HFFc6 (cell line): ENCODE results near the gene ZNF384. TPM values are rescaled to one million over a fixed set of nuclear protein-coding genes. Genes with fewer than 3 reads are reported as not detected.

Experiments used
- DNase-seq: peaks from one replicate; pipeline ENCODE4 v3.0.0-alpha.2; 2018
- H3K27ac Mint-ChIP-seq: 2 replicates; pipeline ENCODE4 v1.8.0; 2020; ENCODE audit warnings: mild to moderate bottlenecking, mixed read lengths
- H3K27me3 Mint-ChIP-seq: 2 replicates; pipeline ENCODE4 v1.8.0; 2021; ENCODE audit warnings: mild to moderate bottlenecking, moderate library complexity, mixed read lengths; ENCODE audit not compliant: insufficient read depth
- H3K36me3 Mint-ChIP-seq: 2 replicates; pipeline ENCODE4 v1.8.0; 2021; ENCODE audit warnings: low read depth, mixed read lengths
- H3K4me1 Mint-ChIP-seq: 2 replicates; pipeline ENCODE4 v1.8.0; 2020; ENCODE audit warnings: low read depth, mixed read lengths
- H3K4me3 Mint-ChIP-seq: 2 replicates; pipeline ENCODE4 v1.8.0; 2020; ENCODE audit warnings: mild to moderate bottlenecking, moderate library complexity, mixed read lengths
- H3K9me3 Mint-ChIP-seq: 2 replicates; pipeline ENCODE4 v1.8.0; 2020; ENCODE audit warnings: mild to moderate bottlenecking, mixed read lengths
- total RNA-seq, 6 experiments: library from RNA; stranded (reverse); fragmentation: NEBNext Ultra II Directional; extraction: Animal tissue kit (Norgen Biotek cat#: 25700); gene quantifications; 2 replicates in 1 of 6; 3 replicates in 5 of 6; pipeline ENCODE4 v1.2.3, GENCODE V29; 2021
- TF ChIP-seq, protein P1 (sequence below): fragments of 200-600 bp; sonication (generic); IDR thresholded peaks from 2 replicates; pipeline ENCODE4 v1.5.0; 2021; ENCODE audit warnings: antibody characterized with exemption, mild to moderate bottlenecking

Gene ZNF384
- total RNA-seq, 6 experiments from 2014 or later: 32.8 to 43.9 (median 41.1) TPM

DNA sequence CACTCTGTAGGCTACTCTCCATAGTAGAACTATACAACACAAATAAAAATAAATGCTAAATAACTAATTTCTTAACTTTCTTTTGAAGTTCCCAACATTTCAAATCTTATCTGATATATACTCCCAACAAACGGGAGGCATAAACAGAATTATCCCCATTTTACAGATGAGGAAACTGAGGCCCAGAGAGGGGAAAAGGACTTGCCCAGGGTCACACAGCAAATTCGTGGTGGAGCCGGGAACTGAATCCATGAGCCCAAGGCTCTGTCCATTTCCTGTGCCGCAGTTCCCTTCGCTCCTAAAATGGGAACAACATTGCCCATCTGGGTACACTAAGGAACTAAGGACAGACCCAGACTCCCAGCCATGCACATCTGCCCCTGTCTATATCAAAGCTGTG lies 12.2 kb downstream of the ZNF384 start:
- no peak for DNase-seq
- H3K4me1 Mint-ChIP-seq: no peaks in the 10 kb centered on the region; the same call in 1 of the 2 replicates
- no peaks in the 10 kb centered on the region for H3K9me3 Mint-ChIP-seq
- H3K27ac Mint-ChIP-seq: no peak overlapping the region
- no peak overlapping the region for H3K4me3 Mint-ChIP-seq
- TF ChIP-seq, protein P1, sequence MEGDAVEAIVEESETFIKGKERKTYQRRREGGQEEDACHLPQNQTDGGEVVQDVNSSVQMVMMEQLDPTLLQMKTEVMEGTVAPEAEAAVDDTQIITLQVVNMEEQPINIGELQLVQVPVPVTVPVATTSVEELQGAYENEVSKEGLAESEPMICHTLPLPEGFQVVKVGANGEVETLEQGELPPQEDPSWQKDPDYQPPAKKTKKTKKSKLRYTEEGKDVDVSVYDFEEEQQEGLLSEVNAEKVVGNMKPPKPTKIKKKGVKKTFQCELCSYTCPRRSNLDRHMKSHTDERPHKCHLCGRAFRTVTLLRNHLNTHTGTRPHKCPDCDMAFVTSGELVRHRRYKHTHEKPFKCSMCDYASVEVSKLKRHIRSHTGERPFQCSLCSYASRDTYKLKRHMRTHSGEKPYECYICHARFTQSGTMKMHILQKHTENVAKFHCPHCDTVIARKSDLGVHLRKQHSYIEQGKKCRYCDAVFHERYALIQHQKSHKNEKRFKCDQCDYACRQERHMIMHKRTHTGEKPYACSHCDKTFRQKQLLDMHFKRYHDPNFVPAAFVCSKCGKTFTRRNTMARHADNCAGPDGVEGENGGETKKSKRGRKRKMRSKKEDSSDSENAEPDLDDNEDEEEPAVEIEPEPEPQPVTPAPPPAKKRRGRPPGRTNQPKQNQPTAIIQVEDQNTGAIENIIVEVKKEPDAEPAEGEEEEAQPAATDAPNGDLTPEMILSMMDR: no peak
- H3K27me3 Mint-ChIP-seq: no peaks in the 10 kb centered on the region
- peaks cover 23% of the 10 kb centered on the region for H3K36me3 Mint-ChIP-seq

DNA sequence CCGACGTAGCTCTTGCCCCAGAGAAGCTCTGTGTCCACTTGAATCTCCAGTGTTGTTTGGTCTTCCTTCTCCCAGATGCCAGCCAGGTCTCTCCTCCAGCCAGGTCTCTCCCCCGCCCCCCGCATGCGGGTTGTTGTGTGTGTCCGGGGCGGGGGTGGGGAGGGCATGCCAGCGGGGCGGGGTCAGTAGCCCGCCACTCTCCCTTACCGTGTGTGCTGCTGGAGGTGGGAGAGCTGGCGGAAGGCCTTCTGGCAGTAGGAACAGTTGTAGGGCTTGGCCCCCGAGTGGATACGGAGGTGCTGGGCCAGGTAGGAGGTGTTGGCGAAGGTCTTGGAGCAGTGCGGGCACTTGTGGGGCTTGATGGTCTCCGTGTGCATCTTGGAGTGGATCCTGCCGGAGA lies 17.0 kb downstream of the ZNF384 start:
- H3K4me1 Mint-ChIP-seq: no peaks in the 10 kb centered on the region; the same call in 1 of the 2 replicates
- no peak overlapping the region for H3K4me3 Mint-ChIP-seq
- no peaks in the 10 kb centered on the region for H3K9me3 Mint-ChIP-seq
- TF ChIP-seq, protein P1: no peak
- H3K27me3 Mint-ChIP-seq: no peaks in the 10 kb centered on the region
- H3K36me3 Mint-ChIP-seq: peaks cover 36% of the 10 kb centered on the region
- DNase-seq: no peak
- no peak overlapping the region for H3K27ac Mint-ChIP-seq

DNA sequence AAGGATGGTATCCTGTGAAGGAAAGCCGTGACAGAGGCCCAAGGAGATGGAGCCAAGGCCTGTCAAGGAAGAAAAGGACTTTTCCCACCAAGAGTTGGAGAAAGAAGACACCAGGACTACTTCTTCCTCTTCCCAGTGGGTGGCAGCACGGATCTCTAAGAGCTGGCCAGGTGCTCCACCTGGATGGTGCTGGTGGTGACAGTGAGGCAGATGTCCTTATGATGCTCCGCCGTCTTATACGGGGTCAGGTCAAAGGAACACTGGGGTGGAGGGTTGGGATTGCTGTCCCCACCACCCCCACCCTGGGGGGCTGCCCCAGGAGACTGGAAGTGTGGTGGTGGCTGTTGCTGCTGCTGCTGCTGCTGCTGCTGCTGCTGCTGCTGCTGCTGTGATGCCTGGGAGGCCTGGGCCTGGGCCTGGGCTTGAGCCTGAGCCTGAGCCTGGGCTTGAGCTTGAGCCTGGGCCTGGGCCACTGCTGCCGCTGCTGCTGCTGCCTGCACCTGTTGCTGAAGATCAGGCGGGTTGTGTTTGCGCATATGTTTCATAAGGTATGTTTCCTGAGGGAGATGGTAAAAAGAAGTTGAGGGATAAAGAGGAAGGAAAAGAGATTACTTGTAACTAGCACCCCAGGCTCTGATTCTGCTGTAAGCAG lies 21.5 kb downstream of the ZNF384 start:
- Mint-ChIP-seq H3K9me3 (no peaks in the 10 kb centered on the region), H3K27ac (no peak overlapping the region), H3K4me3 (no peak overlapping the region), H3K36me3 (peaks cover 31% of the 10 kb centered on the region), H3K27me3 (peaks cover 1% of the 10 kb centered on the region; the same call in 1 of the 2 replicates), H3K4me1 (peaks cover 7% of the 10 kb centered on the region)
- DNase-seq: no peak
- TF ChIP-seq, protein P1: no peak; the same call in 1 of the 2 replicates

DNA sequence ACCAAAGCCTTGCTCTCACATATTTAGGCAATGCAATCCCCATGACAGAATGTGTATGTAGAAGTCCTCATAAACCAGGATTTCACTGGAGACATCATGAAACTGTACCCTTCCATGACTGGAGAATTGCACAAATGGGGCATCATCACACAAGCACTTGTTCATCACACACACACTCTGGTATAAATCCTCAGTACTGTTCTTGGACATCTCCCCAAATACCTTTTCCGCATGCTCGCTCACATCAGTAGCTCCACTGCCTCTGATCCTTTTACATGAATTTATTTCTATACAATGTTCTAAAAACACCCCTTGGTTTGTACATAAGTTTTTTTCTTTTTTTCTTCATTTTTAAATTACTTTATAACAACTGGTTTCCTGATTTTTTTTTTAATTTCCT lies 23.0 kb downstream of the ZNF384 start:
- peaks cover 28% of the 10 kb centered on the region for H3K36me3 Mint-ChIP-seq
- peaks cover 1% of the 10 kb centered on the region; the same call in 1 of the 2 replicates for H3K27me3 Mint-ChIP-seq
- DNase-seq: no peak
- H3K4me1 Mint-ChIP-seq: peaks cover 18% of the 10 kb centered on the region
- 0 out of 2 replicates have a peak overlapping the region, but pooled peaks have one; percentile 3 for H3K27ac Mint-ChIP-seq
- TF ChIP-seq, protein P1: no peak
- H3K9me3 Mint-ChIP-seq: no peaks in the 10 kb centered on the region
- no peak overlapping the region for H3K4me3 Mint-ChIP-seq

DNA sequence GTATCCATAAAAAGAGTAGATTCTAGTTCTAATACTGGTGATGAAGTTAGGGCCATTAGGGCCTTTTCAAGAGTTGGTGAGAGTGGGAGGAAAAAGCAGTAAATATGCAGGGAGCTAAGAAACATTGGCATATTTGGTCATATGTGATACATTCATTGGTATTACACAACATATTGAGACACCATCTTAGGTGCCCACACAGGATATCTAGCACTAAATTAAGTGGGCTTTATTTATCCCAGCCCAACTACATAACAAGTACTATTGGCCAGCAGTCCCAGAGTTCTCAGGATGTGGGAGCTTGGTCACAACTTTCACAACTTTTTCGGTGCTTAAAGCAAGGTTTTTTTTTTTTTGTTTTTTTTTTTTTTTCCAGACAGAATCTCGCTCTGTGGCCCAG lies 24.3 kb downstream of the ZNF384 start:
- no peak overlapping the region for H3K4me3 Mint-ChIP-seq
- DNase-seq: no peak
- no peaks in the 10 kb centered on the region for H3K9me3 Mint-ChIP-seq
- peak overlapping the region; percentile 6; the same call in 1 of the 2 replicates for H3K27ac Mint-ChIP-seq
- H3K36me3 Mint-ChIP-seq: peaks cover 26% of the 10 kb centered on the region
- TF ChIP-seq, protein P1: no peak
- H3K27me3 Mint-ChIP-seq: peaks cover 1% of the 10 kb centered on the region; the same call in 1 of the 2 replicates
- H3K4me1 Mint-ChIP-seq: peaks cover 18% of the 10 kb centered on the region
